SJSA1 (cell line): ENCODE results near the gene DAD1. TPM values are rescaled to one million over a fixed set of nuclear protein-coding genes. Genes with fewer than 3 reads are reported as not detected.
A peak's percentile ranks its signal among the peaks of the same experiment; 100 is the strongest.
"Not testable (repeated sequence)": the region's sequence is repeated elsewhere in the genome, so short reads cannot be mapped to it uniquely, and the experiment has no call there.

Experiments
- DNase-seq, 2 experiments: peaks; one replicate each; pipeline ENCODE4 v3.0.0-alpha.2; 2015 to 2020; ENCODE audit warnings: low spot score in 2 of 2, low read depth in 1 of 2
- H3K27ac ChIP-seq: fragments of 250-450 bp; sonication (Bioruptor Pico); 2 replicates; pipeline ENCODE4 v1.5.1; 2020; ENCODE audit warnings: mild to moderate bottlenecking, moderate library complexity
- H3K27me3 ChIP-seq: fragments of 250-450 bp; sonication (Bioruptor Pico); replicated peaks from 2 replicates; pipeline ENCODE4 v1.5.1; 2020; ENCODE audit warnings: mild to moderate bottlenecking, moderate library complexity
- H3K36me3 ChIP-seq: fragments of 250-450 bp; sonication (Bioruptor Pico); 2 replicates; pipeline ENCODE4 v1.5.1; 2020; ENCODE audit warnings: mild to moderate bottlenecking
- H3K4me1 ChIP-seq: fragments of 250-450 bp; sonication (Bioruptor Pico); replicated peaks from 2 replicates; pipeline ENCODE4 v1.6.1; 2021; ENCODE audit warnings: mild to moderate bottlenecking
- H3K4me3 ChIP-seq: fragments of 250-450 bp; sonication (Bioruptor Pico); 2 replicates; pipeline ENCODE4 v1.5.1; 2020; ENCODE audit warnings: mild to moderate bottlenecking
- H3K9me3 ChIP-seq: fragments of 250-450 bp; sonication (Bioruptor Pico); replicated peaks from 2 replicates; pipeline ENCODE4 v1.5.1; 2020; ENCODE audit warnings: mild to moderate bottlenecking
- total RNA-seq: library from RNA; depleted of rRNA; stranded (reverse); fragments of >200 nt; shearing (Covaris generic); gene quantifications from 2 replicates; pipeline ENCODE4 v1.2.3, GENCODE V29; 2014

DAD1 gene
- total RNA-seq, 1 experiment from 2014 or later: 328 TPM

DNA sequence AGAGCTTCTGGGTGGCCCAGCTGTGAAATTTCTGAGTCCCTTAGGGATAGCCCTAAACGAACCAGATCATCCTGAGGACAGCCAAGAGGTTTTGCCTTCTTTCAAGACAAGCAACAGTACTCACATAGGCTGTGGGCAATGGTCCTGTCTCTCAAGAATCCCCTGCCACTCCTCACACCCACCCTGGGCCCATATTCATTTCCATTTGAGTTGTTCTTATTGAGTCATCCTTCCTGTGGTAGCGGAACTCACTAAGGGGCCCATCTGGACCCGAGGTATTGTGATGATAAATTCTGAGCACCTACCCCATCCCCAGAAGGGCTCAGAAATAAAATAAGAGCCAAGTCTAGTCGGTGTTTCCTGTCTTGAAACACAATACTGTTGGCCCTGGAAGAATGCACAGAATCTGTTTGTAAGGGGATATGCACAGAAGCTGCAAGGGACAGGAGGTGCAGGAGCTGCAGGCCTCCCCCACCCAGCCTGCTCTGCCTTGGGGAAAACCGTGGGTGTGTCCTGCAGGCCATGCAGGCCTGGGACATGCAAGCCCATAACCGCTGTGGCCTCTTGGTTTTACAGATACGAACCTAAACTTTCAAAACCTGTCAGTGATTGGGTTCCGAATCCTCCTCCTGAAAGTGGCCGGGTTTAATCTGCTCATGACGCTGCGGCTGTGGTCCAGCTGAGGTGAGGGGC is 38.9 kb downstream of the DAD1 start:
- Histone ChIP-seq H3K27ac (peak overlapping the region; percentile 95), H3K27me3 (no peaks in the 10 kb centered on the region), H3K36me3 (peaks cover 23% of the 10 kb centered on the region), H3K9me3 (no peaks in the 10 kb centered on the region), H3K4me3 (no peak overlapping the region), H3K4me1 (peaks cover 83% of the 10 kb centered on the region)
- DNase-seq: peak; percentile 84 to 89

DNA sequence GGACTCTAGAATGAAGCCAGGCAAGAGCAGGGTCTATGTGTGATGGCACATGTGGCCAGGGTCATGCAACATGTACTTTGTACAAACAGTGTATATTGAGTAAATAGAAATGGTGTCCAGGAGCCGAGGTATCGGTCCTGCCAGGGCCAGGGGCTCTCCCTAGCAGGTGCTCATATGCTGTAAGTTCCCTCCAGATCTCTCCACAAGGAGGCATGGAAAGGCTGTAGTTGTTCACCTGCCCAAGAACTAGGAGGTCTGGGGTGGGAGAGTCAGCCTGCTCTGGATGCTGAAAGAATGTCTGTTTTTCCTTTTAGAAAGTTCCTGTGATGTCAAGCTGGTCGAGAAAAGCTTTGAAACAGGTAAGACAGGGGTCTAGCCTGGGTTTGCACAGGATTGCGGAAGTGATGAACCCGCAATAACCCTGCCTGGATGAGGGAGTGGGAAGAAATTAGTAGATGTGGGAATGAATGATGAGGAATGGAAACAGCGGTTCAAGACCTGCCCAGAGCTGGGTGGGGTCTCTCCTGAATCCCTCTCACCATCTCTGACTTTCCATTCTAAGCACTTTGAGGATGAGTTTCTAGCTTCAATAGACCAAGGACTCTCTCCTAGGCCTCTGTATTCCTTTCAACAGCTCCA is 39.6 kb downstream of the DAD1 start:
- no peak for DNase-seq
- peak overlapping the region; percentile 95 for H3K27ac ChIP-seq
- no peak overlapping the region for H3K4me3 ChIP-seq
- H3K9me3 ChIP-seq: no peaks in the 10 kb centered on the region
- no peaks in the 10 kb centered on the region for H3K27me3 ChIP-seq
- H3K4me1 ChIP-seq: peaks cover 89% of the 10 kb centered on the region
- peaks cover 23% of the 10 kb centered on the region for H3K36me3 ChIP-seq

DNA sequence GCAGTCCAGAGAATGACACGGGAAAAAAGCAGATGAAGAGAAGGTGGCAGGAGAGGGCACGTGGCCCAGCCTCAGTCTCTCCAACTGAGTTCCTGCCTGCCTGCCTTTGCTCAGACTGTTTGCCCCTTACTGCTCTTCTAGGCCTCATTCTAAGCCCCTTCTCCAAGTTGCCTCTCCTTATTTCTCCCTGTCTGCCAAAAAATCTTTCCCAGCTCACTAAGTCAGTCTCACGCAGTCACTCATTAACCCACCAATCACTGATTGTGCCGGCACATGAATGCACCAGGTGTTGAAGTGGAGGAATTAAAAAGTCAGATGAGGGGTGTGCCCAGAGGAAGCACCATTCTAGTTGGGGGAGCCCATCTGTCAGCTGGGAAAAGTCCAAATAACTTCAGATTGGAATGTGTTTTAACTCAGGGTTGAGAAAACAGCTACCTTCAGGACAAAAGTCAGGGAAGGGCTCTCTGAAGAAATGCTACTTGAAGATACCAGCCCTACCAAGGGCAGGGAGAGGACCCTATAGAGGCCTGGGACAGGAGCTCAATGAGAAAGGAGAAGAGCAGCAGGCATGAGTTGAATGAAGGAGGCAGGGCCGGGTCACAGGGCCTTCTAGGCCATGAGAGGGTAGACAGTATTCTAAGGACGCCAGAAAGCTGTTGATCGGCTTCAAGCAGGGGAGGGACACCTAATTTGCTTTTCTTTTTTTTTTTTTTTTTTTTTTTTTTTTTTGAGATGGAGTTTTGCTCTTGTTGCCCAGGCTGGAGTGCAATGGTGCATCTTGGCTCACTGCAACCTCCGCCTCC is 40.9 kb downstream of the DAD1 start:
- H3K4me3 ChIP-seq: no peak overlapping the region
- peak overlapping the region; percentile 90 for H3K27ac ChIP-seq
- peaks cover 87% of the 10 kb centered on the region for H3K4me1 ChIP-seq
- H3K27me3 ChIP-seq: no peaks in the 10 kb centered on the region
- peaks cover 23% of the 10 kb centered on the region for H3K36me3 ChIP-seq
- no peak for DNase-seq
- no peaks in the 10 kb centered on the region for H3K9me3 ChIP-seq

DNA sequence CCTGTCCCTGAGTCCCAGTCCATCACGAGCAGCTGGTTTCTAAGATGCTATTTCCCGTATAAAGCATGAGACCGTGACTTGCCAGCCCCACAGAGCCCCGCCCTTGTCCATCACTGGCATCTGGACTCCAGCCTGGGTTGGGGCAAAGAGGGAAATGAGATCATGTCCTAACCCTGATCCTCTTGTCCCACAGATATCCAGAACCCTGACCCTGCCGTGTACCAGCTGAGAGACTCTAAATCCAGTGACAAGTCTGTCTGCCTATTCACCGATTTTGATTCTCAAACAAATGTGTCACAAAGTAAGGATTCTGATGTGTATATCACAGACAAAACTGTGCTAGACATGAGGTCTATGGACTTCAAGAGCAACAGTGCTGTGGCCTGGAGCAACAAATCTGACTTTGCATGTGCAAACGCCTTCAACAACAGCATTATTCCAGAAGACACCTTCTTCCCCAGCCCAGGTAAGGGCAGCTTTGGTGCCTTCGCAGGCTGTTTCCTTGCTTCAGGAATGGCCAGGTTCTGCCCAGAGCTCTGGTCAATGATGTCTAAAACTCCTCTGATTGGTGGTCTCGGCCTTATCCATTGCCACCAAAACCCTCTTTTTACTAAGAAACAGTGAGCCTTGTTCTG is 41.6 kb downstream of the DAD1 start:
- peak overlapping the region; percentile 90 for H3K27ac ChIP-seq
- DNase-seq: peak; percentile 80 to 85

DNA sequence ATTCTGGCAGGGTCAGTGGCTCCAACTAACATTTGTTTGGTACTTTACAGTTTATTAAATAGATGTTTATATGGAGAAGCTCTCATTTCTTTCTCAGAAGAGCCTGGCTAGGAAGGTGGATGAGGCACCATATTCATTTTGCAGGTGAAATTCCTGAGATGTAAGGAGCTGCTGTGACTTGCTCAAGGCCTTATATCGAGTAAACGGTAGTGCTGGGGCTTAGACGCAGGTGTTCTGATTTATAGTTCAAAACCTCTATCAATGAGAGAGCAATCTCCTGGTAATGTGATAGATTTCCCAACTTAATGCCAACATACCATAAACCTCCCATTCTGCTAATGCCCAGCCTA is 42.3 kb downstream of the DAD1 start:
- Histone ChIP-seq H3K27ac (peak overlapping the region; percentile 90), H3K4me3 (no peak overlapping the region), H3K4me1 (peaks cover 73% of the 10 kb centered on the region), H3K9me3 (no peaks in the 10 kb centered on the region), H3K27me3 (no peaks in the 10 kb centered on the region), H3K36me3 (peaks cover 23% of the 10 kb centered on the region)
- DNase-seq: no peak

More for the DNA sequence above, 41.6 kb downstream of the DAD1 start:
- no peaks in the 10 kb centered on the region for H3K27me3 ChIP-seq
- H3K9me3 ChIP-seq: no peaks in the 10 kb centered on the region
- H3K36me3 ChIP-seq: peaks cover 23% of the 10 kb centered on the region
- peaks cover 80% of the 10 kb centered on the region for H3K4me1 ChIP-seq
- H3K4me3 ChIP-seq: no peak overlapping the region

DNA sequence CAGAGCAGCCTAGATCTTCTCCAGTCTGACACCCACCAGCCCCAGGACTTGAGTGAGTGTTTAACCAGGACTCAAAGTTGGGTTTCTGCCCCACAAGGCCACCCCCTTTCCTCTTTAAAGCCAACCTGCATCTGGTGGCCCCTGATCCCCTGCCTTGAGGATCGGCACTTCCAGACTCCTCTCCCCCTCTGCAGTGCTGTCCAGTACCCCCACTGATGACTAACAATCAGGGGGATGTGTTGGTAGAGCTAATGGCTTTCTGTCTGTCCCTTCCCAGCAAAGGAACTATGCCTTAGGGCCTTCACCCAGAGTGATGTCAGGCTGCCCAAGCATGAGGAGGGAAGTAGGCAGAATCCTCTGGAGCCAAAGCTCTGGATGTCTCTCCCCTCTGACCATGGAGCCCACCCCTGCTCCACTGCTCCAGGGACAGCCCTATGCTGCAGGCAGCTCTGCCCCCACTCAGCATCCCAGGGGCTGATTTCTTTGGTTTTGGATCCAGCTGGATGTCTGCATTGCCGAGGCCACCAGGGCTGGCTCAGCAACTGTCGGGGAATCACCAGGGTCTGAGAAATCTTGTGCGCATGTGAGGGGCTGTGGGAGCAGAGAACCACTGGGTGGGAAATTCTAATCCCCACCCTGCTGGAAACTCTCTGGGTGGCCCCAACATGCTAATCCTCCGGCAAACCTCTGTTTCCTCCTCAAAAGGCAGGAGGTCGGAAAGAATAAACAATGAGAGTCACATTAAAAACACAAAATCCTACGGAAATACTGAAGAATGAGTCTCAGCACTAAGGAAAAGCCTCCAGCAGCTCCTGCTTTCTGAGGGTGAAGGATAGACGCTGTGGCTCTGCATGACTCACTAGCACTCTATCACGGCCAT is 42.9 kb downstream of the DAD1 start:
- Histone ChIP-seq H3K36me3 (peaks cover 17% of the 10 kb centered on the region), H3K27ac (peak overlapping the region; percentile 90), H3K9me3 (no peaks in the 10 kb centered on the region), H3K4me3 (no peak overlapping the region), H3K4me1 (peaks cover 67% of the 10 kb centered on the region), H3K27me3 (no peaks in the 10 kb centered on the region)
- peak; percentile 97 to 99 for DNase-seq

DNA sequence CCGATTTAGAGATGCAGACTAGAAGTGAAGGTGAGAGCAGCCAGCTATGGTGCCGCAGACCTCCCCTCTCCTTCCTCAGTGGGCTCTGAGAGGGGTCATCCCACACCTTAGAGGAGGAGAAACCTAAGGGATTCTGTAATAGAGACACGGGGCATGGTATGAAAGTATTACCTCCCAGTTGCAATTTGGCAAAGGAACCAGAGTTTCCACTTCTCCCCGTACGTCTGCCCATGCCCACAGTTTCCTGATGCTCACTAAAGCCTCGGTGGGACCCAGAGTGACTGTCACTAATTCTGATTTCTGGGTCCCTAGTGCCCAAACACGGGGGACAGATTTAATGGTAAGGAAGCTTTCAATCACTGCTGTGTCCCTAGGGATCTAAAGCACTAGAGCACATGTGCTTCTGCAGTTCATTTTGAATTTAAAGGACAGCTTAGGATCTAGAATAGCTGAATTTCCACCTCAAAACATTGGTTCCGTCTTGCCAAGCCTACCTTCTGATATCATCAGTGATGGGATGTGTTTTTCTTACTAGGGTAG is 44.1 kb downstream of the DAD1 start:
- Histone ChIP-seq H3K9me3 (no peaks in the 10 kb centered on the region), H3K4me3 (no peak overlapping the region), H3K27ac (peak overlapping the region; percentile 90), H3K27me3 (no peaks in the 10 kb centered on the region), H3K4me1 (peaks cover 55% of the 10 kb centered on the region), H3K36me3 (peaks cover 16% of the 10 kb centered on the region)
- DNase-seq: no peak

DNA sequence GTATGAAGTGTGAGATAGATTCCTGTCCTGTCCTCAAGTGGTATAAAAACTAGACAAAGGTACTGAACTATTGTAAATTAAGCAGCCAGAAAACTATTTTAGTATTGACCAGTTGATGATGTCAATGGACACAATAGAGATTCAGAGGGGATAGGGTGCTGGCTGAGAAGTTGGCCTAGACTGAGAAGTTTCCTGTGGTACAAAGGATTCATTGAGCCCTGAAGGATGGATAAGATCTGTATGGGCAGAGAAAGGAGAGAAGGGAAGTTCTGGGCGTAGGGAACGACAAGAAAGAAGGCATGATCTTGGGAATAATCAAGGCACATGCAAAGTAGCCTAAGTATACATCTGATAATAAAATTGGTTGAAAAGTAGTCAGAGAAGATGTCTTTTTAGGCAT is 44.6 kb downstream of the DAD1 start:
- H3K4me1 ChIP-seq: peaks cover 50% of the 10 kb centered on the region

DNA sequence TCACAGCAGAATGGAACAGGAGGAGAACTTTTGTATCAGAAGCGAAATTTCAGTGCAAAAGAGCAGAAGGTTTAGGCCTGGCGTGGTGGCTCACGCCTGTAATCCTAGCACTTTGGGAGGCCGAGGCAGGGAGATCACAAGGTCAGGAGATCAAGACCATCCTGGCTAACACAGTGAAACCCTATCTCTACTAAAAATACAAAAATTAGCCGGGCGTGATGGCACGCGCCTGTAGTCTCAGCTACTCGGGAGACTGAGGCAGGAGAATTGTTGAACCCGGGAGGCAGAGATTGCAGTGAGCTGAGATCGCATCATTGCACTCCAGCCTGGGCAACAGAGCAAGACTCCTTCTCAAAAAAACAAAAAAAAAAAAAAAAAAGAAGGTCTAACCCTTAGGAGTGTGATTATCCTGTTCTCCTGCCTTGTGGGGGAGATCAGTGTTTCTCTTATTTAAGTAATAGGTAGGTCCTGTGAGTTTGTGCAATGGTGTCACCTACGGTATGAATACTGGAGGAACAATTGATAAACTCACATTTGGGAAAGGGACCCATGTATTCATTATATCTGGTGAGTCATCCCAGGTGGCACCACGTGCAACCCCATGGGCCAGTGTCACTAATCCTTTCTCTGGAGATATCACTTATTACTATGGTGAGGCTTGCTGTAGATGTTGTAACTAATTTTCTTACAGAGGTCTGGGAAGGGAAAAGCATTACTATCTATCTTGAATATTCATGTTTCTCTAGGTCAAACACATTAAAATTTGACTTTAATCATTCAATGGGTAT is 45.3 kb downstream of the DAD1 start:
- H3K4me1 ChIP-seq: peaks cover 43% of the 10 kb centered on the region
- not testable (repeated sequence) for H3K9me3 ChIP-seq, H3K4me3 ChIP-seq, H3K36me3 ChIP-seq, H3K27me3 ChIP-seq, DNase-seq
- peak overlapping the region; percentile 90 for H3K27ac ChIP-seq

More for the DNA sequence above, 44.6 kb downstream of the DAD1 start:
- H3K36me3 ChIP-seq: peaks cover 15% of the 10 kb centered on the region
- H3K9me3 ChIP-seq: no peaks in the 10 kb centered on the region
- no peak overlapping the region for H3K4me3 ChIP-seq
- H3K27ac ChIP-seq: peak overlapping the region; percentile 90
- no peaks in the 10 kb centered on the region for H3K27me3 ChIP-seq
- no peak for DNase-seq

DNA sequence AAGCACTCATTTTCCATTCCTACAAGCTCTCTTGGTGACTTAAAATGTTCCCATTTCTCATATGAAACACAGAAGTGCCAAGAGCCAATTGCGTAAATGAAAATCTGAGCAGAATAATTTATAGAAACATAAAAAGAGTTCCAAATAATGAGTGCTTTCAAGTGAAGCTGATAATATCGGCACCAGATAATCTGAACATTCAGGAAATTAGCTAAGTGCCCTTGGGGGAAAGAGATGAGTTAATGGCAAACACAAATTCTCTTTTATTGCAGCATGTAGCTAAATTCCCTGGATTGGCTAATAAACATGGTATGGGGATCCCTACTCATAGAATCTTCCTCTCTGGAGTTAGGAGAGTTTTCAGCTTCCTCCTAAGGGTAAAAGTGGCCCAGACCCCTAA is 46.7 kb downstream of the DAD1 start:
- no peak overlapping the region for H3K4me3 ChIP-seq
- no peak for DNase-seq

DNA sequence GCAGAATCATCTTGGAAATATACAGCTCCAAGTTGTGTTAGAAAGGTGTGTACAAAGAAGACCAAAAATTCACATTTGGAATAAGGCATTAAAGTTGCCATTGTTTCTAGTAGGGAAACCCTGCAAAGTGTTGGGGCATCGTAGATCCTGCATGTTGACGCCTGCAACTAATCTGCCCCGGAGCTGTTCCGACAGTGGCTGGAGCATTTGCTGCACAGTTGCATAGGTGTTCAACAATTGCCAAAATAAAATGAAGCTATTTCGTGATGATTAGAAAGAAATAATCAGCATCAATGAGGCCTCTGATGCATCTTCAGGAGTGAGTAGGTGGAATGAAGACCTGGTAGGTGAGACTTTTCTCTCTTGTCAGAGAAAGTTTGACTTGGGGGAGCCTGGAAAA is 47.3 kb downstream of the DAD1 start:
- no peak overlapping the region for H3K27ac ChIP-seq
- H3K4me3 ChIP-seq: no peak overlapping the region
- DNase-seq: no peak
- H3K27me3 ChIP-seq: no peaks in the 10 kb centered on the region
- no peaks in the 10 kb centered on the region; the same call in 1 of the 2 replicates for H3K36me3 ChIP-seq
- no peaks in the 10 kb centered on the region for H3K9me3 ChIP-seq
- peaks cover 38% of the 10 kb centered on the region for H3K4me1 ChIP-seq

More for the DNA sequence above, 46.7 kb downstream of the DAD1 start:
- no peaks in the 10 kb centered on the region for H3K27me3 ChIP-seq
- peaks cover 38% of the 10 kb centered on the region for H3K4me1 ChIP-seq
- no peaks in the 10 kb centered on the region for H3K9me3 ChIP-seq
- H3K27ac ChIP-seq: no peak overlapping the region
- no peaks in the 10 kb centered on the region; the same call in 1 of the 2 replicates for H3K36me3 ChIP-seq

DNA sequence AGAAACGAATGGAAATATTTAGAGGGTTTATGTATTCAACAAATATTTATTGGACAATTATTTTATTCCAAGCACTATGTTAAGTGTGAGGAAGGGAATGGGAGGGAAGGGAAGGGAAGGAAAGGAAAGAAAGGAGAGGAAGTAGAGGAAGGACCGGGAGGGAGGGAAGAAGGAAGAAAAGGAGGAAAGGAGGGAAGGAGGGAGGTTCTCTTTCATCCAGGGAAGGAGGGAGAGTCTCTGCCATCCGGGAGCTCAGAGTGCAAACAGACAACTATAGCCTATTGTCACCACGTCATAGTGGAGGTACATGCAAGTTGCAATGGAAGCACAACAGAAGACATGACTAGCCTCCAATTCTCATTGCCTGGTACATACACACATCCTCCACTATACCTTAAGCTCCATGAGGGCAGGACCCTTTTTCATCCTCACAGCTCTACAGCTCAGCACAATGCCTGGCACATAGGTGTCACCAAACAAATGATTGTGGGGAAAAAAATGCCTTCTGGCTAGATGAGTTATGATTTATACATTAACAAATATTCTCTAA is 48.1 kb downstream of the DAD1 start:
- Histone ChIP-seq H3K4me1 (peaks cover 41% of the 10 kb centered on the region), H3K27me3 (no peaks in the 10 kb centered on the region), H3K9me3 (no peaks in the 10 kb centered on the region), H3K36me3 (no peaks in the 10 kb centered on the region; the same call in 1 of the 2 replicates), H3K4me3 (no peak overlapping the region), H3K27ac (no peak overlapping the region)
- no peak for DNase-seq
